Measurements from ENCODE around the gene PRMT3.

DNA sequence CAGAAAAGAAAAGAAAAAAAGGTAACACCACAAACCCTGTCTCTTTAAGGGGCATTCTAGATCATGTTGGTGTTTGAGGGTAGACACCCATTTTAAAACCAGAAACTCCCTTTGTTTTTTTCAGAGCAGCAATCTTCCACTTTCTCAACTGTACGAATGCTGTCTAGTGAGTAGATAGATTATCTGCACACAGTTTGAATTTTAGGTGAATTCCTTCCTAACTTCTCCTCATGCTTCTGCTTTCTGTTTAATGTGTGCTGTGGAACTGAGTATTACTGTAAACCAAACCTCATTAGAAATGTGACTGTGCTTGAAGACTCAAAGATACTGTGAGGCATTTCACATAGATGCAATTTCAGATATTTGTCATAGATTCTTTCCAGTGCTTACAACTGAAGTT lies 102.4 kb downstream of the PRMT3 start:
- TF ChIP-seq, protein P1, sequence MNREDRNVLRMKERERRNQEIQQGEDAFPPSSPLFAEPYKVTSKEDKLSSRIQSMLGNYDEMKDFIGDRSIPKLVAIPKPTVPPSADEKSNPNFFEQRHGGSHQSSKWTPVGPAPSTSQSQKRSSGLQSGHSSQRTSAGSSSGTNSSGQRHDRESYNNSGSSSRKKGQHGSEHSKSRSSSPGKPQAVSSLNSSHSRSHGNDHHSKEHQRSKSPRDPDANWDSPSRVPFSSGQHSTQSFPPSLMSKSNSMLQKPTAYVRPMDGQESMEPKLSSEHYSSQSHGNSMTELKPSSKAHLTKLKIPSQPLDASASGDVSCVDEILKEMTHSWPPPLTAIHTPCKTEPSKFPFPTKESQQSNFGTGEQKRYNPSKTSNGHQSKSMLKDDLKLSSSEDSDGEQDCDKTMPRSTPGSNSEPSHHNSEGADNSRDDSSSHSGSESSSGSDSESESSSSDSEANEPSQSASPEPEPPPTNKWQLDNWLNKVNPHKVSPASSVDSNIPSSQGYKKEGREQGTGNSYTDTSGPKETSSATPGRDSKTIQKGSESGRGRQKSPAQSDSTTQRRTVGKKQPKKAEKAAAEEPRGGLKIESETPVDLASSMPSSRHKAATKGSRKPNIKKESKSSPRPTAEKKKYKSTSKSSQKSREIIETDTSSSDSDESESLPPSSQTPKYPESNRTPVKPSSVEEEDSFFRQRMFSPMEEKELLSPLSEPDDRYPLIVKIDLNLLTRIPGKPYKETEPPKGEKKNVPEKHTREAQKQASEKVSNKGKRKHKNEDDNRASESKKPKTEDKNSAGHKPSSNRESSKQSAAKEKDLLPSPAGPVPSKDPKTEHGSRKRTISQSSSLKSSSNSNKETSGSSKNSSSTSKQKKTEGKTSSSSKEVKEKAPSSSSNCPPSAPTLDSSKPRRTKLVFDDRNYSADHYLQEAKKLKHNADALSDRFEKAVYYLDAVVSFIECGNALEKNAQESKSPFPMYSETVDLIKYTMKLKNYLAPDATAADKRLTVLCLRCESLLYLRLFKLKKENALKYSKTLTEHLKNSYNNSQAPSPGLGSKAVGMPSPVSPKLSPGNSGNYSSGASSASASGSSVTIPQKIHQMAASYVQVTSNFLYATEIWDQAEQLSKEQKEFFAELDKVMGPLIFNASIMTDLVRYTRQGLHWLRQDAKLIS (CRISPR knock-in tag; IDR thresholded peaks at IDR 0.05; ENCODE audit: borderline replicate concordance) = no peak
- TF ChIP-seq, protein P2, sequence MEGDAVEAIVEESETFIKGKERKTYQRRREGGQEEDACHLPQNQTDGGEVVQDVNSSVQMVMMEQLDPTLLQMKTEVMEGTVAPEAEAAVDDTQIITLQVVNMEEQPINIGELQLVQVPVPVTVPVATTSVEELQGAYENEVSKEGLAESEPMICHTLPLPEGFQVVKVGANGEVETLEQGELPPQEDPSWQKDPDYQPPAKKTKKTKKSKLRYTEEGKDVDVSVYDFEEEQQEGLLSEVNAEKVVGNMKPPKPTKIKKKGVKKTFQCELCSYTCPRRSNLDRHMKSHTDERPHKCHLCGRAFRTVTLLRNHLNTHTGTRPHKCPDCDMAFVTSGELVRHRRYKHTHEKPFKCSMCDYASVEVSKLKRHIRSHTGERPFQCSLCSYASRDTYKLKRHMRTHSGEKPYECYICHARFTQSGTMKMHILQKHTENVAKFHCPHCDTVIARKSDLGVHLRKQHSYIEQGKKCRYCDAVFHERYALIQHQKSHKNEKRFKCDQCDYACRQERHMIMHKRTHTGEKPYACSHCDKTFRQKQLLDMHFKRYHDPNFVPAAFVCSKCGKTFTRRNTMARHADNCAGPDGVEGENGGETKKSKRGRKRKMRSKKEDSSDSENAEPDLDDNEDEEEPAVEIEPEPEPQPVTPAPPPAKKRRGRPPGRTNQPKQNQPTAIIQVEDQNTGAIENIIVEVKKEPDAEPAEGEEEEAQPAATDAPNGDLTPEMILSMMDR (IDR thresholded peaks at IDR 0.05) = no peak
- TF ChIP-seq, protein P3, sequence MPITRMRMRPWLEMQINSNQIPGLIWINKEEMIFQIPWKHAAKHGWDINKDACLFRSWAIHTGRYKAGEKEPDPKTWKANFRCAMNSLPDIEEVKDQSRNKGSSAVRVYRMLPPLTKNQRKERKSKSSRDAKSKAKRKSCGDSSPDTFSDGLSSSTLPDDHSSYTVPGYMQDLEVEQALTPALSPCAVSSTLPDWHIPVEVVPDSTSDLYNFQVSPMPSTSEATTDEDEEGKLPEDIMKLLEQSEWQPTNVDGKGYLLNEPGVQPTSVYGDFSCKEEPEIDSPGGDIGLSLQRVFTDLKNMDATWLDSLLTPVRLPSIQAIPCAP (CRISPR knock-in tag; IDR thresholded peaks at IDR 0.05) = no peak
- TF ChIP-seq, protein P4, sequence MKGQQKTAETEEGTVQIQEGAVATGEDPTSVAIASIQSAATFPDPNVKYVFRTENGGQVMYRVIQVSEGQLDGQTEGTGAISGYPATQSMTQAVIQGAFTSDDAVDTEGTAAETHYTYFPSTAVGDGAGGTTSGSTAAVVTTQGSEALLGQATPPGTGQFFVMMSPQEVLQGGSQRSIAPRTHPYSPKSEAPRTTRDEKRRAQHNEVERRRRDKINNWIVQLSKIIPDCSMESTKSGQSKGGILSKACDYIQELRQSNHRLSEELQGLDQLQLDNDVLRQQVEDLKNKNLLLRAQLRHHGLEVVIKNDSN (CRISPR knock-in tag; IDR thresholded peaks at IDR 0.05) = no peak

All from WTC11 (cell line).